OCI-LY1 (cell line): ENCODE data around the gene ANP32A.

Source experiments
- CTCF ChIP-seq: fragments of 200-600 bp; sonication (generic), shearing (Covaris generic); IDR thresholded peaks from 2 replicates; pipeline ENCODE4 v1.5.1; 2017; ENCODE audit warnings: mild to moderate bottlenecking, antibody characterized with exemption, low read length, moderate library complexity, mixed read lengths
- EZH2 ChIP-seq: fragments of 200-600 bp; sonication (generic), shearing (Covaris generic); IDR thresholded peaks from 2 replicates; pipeline ENCODE4 v1.8.0; 2017; ENCODE audit warnings: borderline replicate concordance, mixed run types, mild to moderate bottlenecking, antibody characterized with exemption, low read length, moderate library complexity, mixed read lengths

- TF ChIP-seq CTCF (no peak), EZH2 (no peak)
Observed at GRCh38 chr15:68846851-68847439, 26.2 kb upstream of the ANP32A start.
